ENCODE data around the gene SWSAP1.

DNA sequence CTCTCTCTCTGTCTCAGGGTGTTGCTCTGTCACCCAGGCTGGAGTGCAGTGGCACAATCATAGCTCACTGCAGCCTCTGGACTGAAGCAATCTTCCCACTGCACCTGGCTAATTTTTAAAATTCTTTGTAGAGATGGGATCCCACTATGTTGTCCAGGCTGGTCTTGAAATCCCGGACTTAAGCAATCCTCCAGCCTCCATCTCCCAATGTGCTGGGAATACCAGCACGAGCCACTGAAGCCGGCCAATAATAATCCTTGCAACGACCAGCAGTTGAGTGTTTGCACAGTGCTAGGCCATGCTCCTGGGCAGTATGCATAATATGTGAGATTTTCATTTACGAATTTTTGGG, 10.3 kb downstream of the SWSAP1 start:
- TF ChIP-seq POLR2A (IDR thresholded peaks at IDR 0.05) (no peak), POLR2AphosphoS5 (IDR thresholded peaks at IDR 0.05; ENCODE audit: insufficient read depth in 1 of 2, low read depth in 1 of 2) (no peak)
